Fibroblast of gingiva (primary cell): Measurements from ENCODE around the gene GSE1.

Source experiments
- DNase-seq: peaks from one replicate; pipeline ENCODE4 v3.0.0-alpha.2; 2011; ENCODE audit warnings: low read depth

The GSE1 gene

GRCh38 chr16:85606904-85607303, 6.2 kb upstream of the GSE1 start:
- no peak for DNase-seq

GRCh38 chr16:85607321-85607765, 5.8 kb upstream of the GSE1 start:
- no peak for DNase-seq

DNA sequence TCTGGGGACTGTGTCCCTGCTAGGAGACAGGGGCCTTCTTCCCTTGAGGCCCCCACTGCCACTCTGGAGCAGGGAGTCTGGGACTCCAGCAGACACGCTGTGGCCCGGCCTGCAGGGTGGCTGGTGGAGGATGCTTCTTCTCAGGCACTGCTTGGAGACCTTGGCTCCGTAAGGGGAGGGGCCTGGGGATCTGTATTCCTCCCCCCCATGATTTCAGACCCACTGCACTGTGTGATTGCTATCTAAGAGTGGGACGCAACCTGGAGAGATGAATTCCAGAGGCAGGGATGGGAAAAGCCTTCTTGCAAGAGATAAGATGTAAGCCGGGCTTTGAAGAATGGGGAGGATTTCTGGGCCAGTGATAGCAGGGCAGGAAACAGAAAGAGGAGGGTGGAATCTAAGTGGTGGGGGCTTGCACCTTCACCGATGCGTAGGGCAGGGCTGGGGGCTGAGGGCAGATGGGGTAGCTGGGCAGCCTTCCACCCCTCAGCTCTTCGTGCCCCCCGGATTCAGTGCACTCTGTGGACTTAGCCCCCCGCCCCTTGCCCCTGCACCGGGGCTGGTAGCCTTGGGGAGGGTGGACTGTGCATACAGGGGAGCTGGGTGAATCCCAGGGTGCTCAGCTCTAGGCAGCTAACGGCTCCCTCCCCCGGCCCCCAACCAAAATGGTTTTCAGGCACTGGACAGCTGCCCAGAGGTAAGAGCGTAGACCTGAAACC, 5.2 kb upstream of the GSE1 start:
- no peak for DNase-seq

DNA sequence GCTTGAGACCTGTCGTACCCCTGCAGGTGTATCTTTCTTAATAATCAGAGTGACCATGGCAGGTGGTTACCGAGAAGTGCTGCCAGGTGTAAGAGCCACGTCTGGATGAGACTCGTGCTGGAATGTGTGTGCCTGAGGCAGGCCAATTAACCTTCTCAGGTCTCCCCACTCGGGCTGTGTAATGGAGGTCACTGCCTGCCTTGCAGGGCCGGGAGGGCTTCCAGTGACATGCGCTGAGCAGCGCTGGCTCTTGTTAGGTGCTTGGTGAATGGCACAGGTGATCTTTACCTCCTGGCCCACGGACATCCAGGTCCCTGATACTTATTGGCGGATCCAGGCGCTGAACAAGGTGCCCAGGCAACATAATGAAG, 4.6 kb upstream of the GSE1 start:
- DNase-seq = no peak

GRCh38 chr16:85608887-85609286, 4.2 kb upstream of the GSE1 start:
- no peak for DNase-seq

- no peak for DNase-seq
Observed at GRCh38 chr16:85609539-85609938, 3.6 kb upstream of the GSE1 start.

DNA sequence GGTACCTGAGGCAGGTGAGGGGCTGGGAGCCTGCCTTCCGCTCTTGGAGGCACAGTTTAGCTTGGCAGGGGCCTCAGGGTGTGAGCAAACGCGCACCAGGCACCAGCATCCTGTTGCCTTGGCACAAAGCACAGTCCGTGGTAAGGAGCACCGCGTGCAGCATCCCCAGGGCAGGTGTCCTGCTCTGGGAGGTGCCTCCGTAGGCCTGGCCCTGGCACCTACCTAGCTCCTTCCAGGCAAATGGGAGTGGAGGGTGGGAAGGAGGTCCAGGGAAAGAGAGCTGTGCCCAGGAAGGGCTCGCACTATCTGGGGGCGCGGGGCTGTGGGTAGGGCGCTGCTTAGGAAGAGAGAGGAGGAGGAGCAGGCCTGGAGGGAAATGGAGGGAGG, 3.1 kb upstream of the GSE1 start:
- no peak for DNase-seq

- peak; percentile 73 for DNase-seq
Observed at GRCh38 chr16:85610446-85611193, 2.5 kb upstream of the GSE1 start.

DNA sequence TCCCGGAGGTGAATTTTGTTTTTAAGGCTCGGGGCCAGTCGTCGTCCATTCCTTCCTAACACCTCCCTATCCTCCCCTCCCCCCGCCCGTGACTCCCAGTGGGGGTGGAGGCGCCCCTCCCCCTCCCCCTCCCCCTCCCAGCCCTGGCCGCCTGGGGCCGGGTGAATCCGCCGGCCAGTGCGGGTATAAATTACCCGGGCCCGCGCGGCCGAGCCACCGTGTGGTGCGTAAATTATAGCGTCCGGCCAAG, 2.0 kb upstream of the GSE1 start:
- DNase-seq = peak; percentile 6

DNA sequence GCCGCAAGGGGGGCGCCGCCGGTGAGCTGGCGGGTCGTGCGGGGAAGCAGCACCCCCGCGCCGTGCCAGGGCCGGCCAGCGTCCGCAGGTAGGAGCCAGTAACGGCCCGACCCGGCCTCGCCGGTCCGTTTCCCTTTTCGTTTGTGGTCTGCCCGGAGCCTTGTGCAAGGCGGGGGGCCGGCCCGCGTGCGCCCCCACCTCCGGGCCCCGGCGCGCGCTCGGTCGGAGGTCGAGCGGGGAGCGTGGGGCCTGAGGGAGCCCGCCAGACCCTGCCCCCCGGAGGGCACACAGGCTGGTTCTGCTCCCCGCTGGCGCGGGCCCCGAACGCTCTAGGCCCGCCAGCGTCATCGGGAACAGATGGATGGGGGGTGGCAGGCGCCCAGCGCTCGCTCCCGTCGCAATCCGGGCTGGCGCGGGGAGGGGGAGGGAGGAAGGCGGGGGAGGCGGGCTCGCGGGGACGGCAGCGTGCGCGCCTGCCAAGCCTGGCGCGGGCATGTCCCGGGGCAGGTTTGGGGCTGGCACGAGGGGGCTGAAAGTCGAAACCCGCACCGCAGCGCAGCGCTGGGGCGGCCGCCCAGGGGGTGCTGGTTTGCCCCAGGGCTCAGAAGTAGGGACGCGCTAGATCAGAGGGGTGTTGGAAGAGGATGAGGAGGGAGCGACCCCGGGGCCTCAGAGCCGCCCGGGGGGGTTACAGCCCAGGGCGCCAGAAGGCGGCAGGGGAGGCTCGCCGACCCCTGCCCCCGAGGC, 1.5 kb upstream of the GSE1 start:
- peak; percentile 90 for DNase-seq

DNA sequence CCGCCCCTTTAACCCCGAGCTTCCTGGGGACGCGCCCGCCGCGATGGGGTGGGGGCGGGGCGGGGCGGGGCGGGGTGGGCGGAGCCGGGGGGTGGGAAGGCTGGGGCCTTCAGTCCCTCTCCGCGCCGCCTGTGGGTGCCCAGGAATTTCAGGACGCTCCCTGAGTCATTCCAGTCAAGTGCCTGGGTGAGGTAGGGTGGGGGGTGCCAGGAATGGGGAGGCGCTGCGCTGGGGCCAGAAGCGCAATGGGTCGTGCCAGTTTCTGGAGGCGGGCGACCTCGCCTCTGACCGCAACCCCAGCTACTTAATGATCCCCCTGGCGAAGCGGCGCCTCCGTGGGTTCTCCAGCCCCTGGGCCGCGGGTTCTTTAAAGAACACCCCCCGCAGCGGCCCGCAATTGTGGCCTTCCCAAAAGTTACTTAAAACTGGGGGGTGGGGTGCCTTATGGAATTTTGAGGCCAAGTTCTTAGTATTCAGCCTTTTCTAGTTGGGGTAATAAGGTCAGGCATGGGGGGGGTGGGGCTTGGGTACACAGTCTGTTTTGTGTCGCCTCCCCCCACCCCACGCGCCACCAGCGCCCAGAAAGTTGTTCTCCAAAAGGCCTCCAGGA, 826 bp upstream of the GSE1 start:
- peak; percentile 89 for DNase-seq

DNA sequence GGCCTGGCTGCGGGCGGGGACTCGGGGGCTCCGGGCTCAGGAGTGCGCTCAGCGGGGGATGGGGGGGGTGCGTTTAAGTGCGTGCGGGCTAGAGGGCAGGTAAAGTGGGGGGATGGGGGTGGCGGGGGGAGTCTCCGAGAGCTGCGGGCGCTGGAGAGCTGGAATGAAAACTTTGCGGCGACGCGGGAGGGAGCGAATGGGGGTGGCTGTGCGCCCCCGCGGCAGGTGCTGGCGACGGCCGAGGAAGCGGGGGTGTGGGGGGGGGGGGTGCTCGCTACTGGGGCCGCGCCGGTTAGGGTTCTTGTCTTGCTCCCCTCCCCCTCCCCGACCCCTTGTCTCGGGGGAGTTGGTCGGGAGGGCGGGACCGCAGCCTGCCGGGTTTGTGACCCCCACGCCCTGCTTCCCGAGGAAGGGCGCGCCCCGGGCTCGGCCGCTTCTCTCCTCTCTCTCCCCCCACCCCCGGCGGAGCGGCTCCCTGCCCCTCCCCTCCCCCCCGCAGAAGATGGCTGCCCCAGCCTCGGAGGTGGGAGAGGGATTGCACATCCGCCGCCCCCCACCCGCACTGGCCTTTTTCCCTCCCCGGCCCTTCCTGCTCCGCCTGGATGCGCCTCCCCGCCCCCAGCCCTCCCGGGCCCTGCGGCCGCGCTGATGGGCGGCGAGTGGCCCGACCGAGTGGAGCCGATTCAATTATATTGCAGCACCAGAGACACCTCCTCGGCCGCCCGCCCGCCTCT, 649 bp downstream of the GSE1 start:
- DNase-seq = no peak

DNA sequence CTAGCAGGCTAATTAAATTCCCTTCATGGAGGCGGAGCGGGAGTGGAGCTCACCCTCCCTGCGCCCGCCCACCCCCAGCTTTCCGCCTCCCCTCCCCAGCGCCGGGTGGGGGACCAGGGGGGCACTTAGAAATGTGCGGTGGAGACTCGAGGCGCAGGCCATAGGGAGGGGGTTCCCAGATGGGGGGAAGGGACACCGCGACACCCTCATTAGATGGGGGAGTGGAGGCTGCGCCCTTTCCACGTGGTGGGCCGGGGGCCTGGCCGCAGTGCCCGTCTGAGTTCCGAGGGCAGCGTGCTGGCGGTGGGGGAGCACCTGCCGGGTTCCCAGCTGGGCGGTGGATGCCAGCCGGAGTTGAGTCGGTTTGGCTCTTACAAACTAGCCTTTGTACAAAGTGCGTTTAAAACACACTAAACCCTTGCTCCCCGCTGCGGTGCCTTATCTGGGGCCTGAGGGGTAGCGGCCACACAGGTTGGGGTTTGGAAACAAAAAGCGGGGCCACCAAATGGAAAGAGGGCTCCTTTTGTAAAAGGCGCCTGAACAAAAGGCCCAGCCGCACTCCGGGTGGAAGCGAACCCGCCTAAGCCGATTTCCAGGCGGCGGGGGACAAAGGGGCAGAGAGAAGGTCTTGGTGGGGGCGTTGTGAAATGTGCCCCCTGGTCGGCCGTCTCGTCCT, 1.4 kb downstream of the GSE1 start:
- DNase-seq = no peak

DNA sequence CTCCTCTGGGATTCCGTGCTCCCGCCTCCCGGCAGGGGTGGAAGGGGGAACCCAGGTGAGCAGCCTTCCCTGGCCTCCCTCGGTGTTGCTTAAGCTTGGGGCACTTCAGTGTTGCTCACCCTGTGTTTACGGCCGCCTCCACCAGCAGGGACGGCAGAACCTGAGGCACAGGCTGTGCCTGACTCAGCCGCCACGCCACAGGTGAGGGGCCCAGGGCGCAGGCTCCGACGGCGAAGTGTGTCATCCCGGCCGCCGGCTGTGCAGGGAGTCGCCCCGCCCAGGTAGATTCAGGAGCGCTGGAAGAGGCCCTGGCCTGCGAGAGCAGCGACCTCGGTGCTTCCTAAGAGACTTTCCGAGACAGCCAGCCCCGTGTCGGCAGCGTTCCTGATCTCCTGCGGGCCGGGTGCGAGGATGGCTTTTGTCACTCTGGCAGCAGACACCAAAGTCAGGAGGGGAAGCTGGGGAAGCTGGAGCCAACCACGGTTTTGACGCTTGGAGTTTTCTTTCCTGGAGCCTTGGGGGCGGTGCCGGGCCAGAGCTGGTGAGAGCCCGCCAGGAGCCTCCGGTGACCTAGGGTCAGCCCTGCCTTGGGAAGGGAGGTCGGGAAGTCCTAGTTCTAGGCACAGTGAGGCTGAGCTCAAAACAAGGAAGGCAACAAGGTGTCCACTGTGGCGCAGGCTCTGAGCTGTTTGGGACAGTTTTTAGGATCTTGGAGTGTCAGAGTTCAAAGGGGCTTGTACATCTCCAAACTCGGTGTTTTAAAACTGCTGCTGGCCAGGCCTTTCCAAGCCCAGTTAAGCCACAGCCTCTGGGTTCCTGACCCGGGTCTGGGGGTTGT, 2.1 kb downstream of the GSE1 start:
- no peak for DNase-seq

- DNase-seq = peak; percentile 49
Observed at GRCh38 chr16:85615852-85616606, 2.9 kb downstream of the GSE1 start.

- no peak for DNase-seq
Observed at GRCh38 chr16:85616607-85617321, 3.6 kb downstream of the GSE1 start.

DNA sequence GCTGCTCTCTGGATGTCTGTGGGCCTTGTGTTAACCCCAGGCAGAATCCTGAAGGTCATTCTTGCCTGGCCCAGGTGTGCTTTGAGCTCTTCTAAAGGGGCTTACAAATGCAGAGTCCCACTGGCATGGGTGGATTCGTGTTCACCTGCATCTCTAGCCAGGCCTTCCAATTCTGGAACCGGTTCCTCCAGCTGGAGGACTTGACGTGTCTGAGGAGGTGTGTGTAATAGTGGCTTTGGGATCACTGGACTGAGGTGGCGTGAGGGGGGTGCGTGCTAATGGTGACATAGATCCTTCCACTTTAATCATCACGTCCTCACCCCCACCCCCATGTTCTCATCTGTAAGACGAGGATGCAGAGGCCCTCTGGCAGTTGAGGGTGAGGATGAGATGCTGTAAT, 4.8 kb downstream of the GSE1 start:
- DNase-seq = no peak

- DNase-seq = no peak
Observed at GRCh38 chr16:85618521-85618920, 5.4 kb downstream of the GSE1 start.
